Keratinocyte (primary cell): ENCODE data around the gene MAP3K9. TPM values are rescaled to one million over a fixed set of nuclear protein-coding genes. Genes with fewer than 3 reads are reported as not detected.

Source experiments
- DNase-seq: peaks from one replicate; pipeline ENCODE4 v3.0.0-alpha.2; 2011; ENCODE audit warnings: low read depth, missing footprints, low spot score
- FAIRE-seq: peaks from 2 replicates; lab custom pipeline; 2011; peaks lifted over from hg19 to GRCh38; lab: Jason Lieb, UNC
- H2AFZ ChIP-seq: 2 replicates; pipeline ENCODE4 v1.6.0; 2012; ENCODE audit warnings: low read length, control low read depth, inconsistent platforms; ENCODE audit not compliant: control insufficient read depth
- H3K27ac ChIP-seq: 2 replicates; pipeline ENCODE4 v1.5.1; 2011; ENCODE audit warnings: low read length; ENCODE audit not compliant: control insufficient read depth, insufficient read depth
- H3K27me3 ChIP-seq: 3 replicates; pipeline ENCODE4 v1.6.0; 2011; ENCODE audit warnings: low read length; ENCODE audit not compliant: control insufficient read depth, insufficient read depth; ENCODE audit errors: extremely low read depth
- H3K36me3 ChIP-seq, 2 experiments: 2 replicates in 1 of 2; 3 replicates in 1 of 2; pipeline ENCODE4 v1.5.1; 2011; ENCODE audit warnings: low read length in 2 of 2, mild to moderate bottlenecking in 1 of 2; ENCODE audit not compliant: control insufficient read depth in 2 of 2, insufficient read depth in 2 of 2; ENCODE audit errors: extremely low read depth in 1 of 2
- H3K4me1 ChIP-seq: 3 replicates; pipeline ENCODE4 v1.5.1; 2011; ENCODE audit warnings: low read length; ENCODE audit not compliant: control insufficient read depth, insufficient read depth; ENCODE audit errors: extremely low read depth
- H3K4me2 ChIP-seq: 3 replicates; pipeline ENCODE4 v1.6.0; 2011; ENCODE audit warnings: low read depth, low read length; ENCODE audit not compliant: control insufficient read depth, insufficient read depth; ENCODE audit errors: extremely low read depth
- H3K4me3 ChIP-seq, 3 experiments: fragments of 200-600 bp in 1 of 3; sonication (generic) in 1 of 3; 2 replicates in 2 of 3; 3 replicates in 1 of 3; pipeline ENCODE4 v1.5.1; 2011 to 2016; ENCODE audit warnings: low read length in 3 of 3, mild to moderate bottlenecking in 3 of 3, control low read depth in 2 of 3, inconsistent platforms in 1 of 3, low read depth in 1 of 3, mixed read lengths in 1 of 3, mixed run types in 1 of 3, moderate library complexity in 1 of 3; ENCODE audit not compliant: control insufficient read depth in 2 of 3, insufficient read depth in 2 of 3; ENCODE audit errors: extremely low read depth in 1 of 3
- H3K79me2 ChIP-seq: 2 replicates; pipeline ENCODE4 v1.6.0; 2012; ENCODE audit warnings: low read length; ENCODE audit not compliant: control insufficient read depth, insufficient read depth
- H3K9ac ChIP-seq: 3 replicates; pipeline ENCODE4 v1.6.0; 2011; ENCODE audit warnings: low read length; ENCODE audit not compliant: control insufficient read depth, insufficient read depth; ENCODE audit errors: extremely low read depth
- H3K9me1 ChIP-seq: 3 replicates; pipeline ENCODE4 v1.6.0; 2011; ENCODE audit warnings: low read length; ENCODE audit not compliant: control insufficient read depth, insufficient read depth; ENCODE audit errors: extremely low read depth
- H3K9me3 ChIP-seq: 2 replicates; pipeline ENCODE4 v1.5.1; 2012; ENCODE audit warnings: low read depth, low read length; ENCODE audit not compliant: control insufficient read depth
- H4K20me1 ChIP-seq: 3 replicates; pipeline ENCODE4 v1.6.0; 2011; ENCODE audit warnings: low read length; ENCODE audit not compliant: control insufficient read depth, insufficient read depth; ENCODE audit errors: extremely low read depth
- EZH2 ChIP-seq: IDR thresholded peaks from one replicate; pipeline ENCODE4 v1.6.1; 2012; ENCODE audit warnings: inconsistent platforms, mild to moderate bottlenecking, low read length, moderate library complexity
- dilution Hi-C: fragments of 300-500 bp; cut with MboI; formaldehyde crosslinking; loops from one replicate; pipeline ENCODE4 v1.7.0; 2020; ENCODE audit warnings: low sequenced_read_pairs; ENCODE audit not compliant: extremely low pct_ligation_motif_present
- polyA plus RNA-seq, 5 experiments: library from polyadenylated mRNA; depleted of rRNA in 3 of 5; stranded (reverse) in 3 of 5; stranded (forward) in 1 of 5; unstranded in 1 of 5; fragments of >200 nt; gene quantifications; 1 replicate in 1 of 5; 2 replicates in 3 of 5; 3 replicates in 1 of 5; pipeline versions ENCODE4 v1.2.1 to v1.2.3, GENCODE V29; 2011 to 2012; ENCODE audit warnings: missing spikeins in 2 of 5, low read depth in 1 of 5, low replicate concordance in 1 of 5
- TF ChIP-seq, protein P1 (sequence below), 3 experiments: IDR thresholded peaks in 1 of 3; conservative IDR thresholded peaks in 1 of 3; optimal IDR thresholded peaks in 1 of 3; 2 replicates in 2 of 3; 3 replicates in 1 of 3; pipeline versions ENCODE3 to v1.5.1; 2011; ENCODE audit warnings: low read length in 3 of 3, mild to moderate bottlenecking in 3 of 3, moderate library complexity in 2 of 3, control low read depth in 1 of 3, inconsistent platforms in 1 of 3; ENCODE audit not compliant: insufficient read depth in 2 of 3; ENCODE audit errors: extremely low read depth in 1 of 3

Gene MAP3K9
- polyA plus RNA-seq, 1 donor (not counting 4 experiments of a cell fraction or from before 2014, with no cell fraction given): 7.2 TPM

DNA sequence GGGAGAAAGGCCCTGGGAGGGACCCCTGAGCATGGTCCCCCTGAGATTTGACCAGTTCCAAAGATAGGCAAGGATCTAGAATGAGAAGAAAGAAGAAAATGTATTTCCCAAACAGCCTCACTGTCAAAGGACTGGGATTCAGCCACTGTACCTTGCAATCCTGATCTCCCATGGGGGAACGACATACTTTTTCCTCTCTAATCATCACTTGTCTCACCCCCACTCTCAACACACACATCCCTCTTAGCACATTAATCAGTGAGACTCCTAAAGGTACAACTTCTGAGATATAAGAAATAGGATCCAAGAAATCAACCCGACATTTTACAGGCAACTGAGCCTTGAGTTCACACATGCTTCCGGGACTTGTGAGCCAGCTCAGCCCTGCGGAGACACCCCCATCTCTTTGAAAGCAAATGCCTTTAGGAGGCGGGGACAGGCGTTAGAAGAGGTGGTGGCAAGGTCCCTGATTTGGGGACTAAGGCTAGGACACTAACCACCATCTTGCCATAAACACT lies 1.4 kb downstream of the MAP3K9 start:
- peak; percentile 83 for FAIRE-seq

DNA sequence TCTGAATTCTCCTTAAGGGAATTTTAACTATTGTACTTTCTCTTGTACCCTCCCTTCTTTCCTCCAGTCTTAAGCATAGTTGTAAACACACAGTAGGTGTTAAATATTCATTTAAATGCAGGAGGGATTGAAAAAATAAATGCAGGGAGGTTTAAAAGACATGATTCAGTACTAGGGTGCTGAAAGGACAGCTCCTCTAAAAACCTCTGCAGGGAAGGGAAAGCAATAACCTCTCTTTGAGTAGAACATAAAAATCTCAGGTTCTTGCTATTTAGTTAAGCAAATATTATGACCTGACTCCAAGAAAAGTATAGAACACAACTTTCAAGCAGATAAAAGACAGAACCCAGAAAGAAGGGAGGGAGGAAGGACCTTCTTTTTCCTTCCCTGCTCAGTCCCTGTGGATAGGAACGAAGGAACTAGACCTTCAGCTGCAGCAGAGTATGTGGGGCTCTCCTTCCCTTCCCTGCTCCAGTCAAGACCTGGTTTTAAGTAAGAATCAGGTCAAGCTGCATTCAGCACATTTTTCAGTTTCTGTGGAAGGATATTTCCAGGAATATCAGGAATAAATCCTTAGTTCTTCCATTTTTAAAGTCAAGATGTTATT lies 4.7 kb downstream of the MAP3K9 start:
- dilution Hi-C loops: no loop called here
- no peak overlapping the region for H2AFZ ChIP-seq

More for the DNA sequence above, 1.4 kb downstream of the MAP3K9 start:
- peak overlapping the region; percentile 11 for H3K27ac ChIP-seq
- peak overlapping the region; percentile 52 to 84 (median 52) for H3K4me3 ChIP-seq
- peaks cover 17% of the 10 kb centered on the region for H4K20me1 ChIP-seq
- H3K79me2 ChIP-seq: peaks cover 76% of the 10 kb centered on the region
- no peak overlapping the region for H2AFZ ChIP-seq
- H3K9ac ChIP-seq: peak overlapping the region; percentile 75
- H3K27me3 ChIP-seq: no peaks in the 10 kb centered on the region
- peak overlapping the region; percentile 68 for H3K4me2 ChIP-seq
- DNase-seq: no peak
- dilution Hi-C loops: no loop called here
- peaks cover 6% of the 10 kb centered on the region for H3K9me1 ChIP-seq
- TF ChIP-seq EZH2: no peak
- TF ChIP-seq, protein P1, sequence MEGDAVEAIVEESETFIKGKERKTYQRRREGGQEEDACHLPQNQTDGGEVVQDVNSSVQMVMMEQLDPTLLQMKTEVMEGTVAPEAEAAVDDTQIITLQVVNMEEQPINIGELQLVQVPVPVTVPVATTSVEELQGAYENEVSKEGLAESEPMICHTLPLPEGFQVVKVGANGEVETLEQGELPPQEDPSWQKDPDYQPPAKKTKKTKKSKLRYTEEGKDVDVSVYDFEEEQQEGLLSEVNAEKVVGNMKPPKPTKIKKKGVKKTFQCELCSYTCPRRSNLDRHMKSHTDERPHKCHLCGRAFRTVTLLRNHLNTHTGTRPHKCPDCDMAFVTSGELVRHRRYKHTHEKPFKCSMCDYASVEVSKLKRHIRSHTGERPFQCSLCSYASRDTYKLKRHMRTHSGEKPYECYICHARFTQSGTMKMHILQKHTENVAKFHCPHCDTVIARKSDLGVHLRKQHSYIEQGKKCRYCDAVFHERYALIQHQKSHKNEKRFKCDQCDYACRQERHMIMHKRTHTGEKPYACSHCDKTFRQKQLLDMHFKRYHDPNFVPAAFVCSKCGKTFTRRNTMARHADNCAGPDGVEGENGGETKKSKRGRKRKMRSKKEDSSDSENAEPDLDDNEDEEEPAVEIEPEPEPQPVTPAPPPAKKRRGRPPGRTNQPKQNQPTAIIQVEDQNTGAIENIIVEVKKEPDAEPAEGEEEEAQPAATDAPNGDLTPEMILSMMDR (optimal IDR thresholded peaks at IDR 0.05 in 1 of 3, IDR thresholded peaks at IDR 0.05 in 1 of 3, conservative IDR thresholded peaks at IDR 0.05 in 1 of 3; ENCODE audit: extremely low read depth in 1 of 3, insufficient read depth in 2 of 3, low read length in 3 of 3): no peak
- H3K36me3 ChIP-seq: peaks cover 0 to 6% of the 10 kb centered on the region in 2 experiments
- no peaks in the 10 kb centered on the region for H3K9me3 ChIP-seq
- peaks cover 25% of the 10 kb centered on the region for H3K4me1 ChIP-seq

More for the DNA sequence above, 4.7 kb downstream of the MAP3K9 start:
- Histone ChIP-seq H3K9me3 (no peaks in the 10 kb centered on the region), H3K9me1 (peaks cover 8% of the 10 kb centered on the region), H3K4me2 (no peak overlapping the region), H3K79me2 (peaks cover 78% of the 10 kb centered on the region), H4K20me1 (peaks cover 23% of the 10 kb centered on the region), H3K36me3 (peaks cover 11 to 22% of the 10 kb centered on the region in 2 experiments), H3K27me3 (no peaks in the 10 kb centered on the region), H3K27ac (no peak overlapping the region), H3K4me1 (peaks cover 8% of the 10 kb centered on the region), H3K9ac (no peak overlapping the region), H3K4me3 (no peak overlapping the region)
- FAIRE-seq (no peak), DNase-seq (no peak)
- TF ChIP-seq EZH2: no peak
